Endothelial cell of umbilical vein (primary cell): Measurements from ENCODE around the gene CAMTA2.

Experiments
- EZH2 ChIP-seq: IDR thresholded peaks from 2 replicates; pipeline ENCODE4 v1.6.1; 2012; ENCODE audit warnings: borderline replicate concordance, low read depth, mild to moderate bottlenecking, moderate library complexity, low read length, inconsistent platforms; ENCODE audit not compliant: severe bottlenecking
- JUN ChIP-seq: IDR thresholded peaks from 2 replicates; pipeline ENCODE4 v1.6.1; 2011; ENCODE audit warnings: borderline replicate concordance, low read depth; ENCODE audit not compliant: insufficient read length, insufficient read depth
- POLR2A ChIP-seq: IDR thresholded peaks from 2 replicates; pipeline ENCODE4 v1.6.1; 2012; ENCODE audit warnings: low read depth, mild to moderate bottlenecking, control low read depth, low read length
- POLR2AphosphoS5 ChIP-seq: IDR thresholded peaks from 2 replicates; pipeline ENCODE4 v1.6.1; 2012; ENCODE audit warnings: low read depth, mild to moderate bottlenecking, control low read depth, low read length, moderate library complexity; ENCODE audit not compliant: insufficient read depth
- TF ChIP-seq, protein P1 (sequence below), 2 donors: IDR thresholded peaks; 1 replicate in 1 of 2; 2 replicates in 1 of 2; pipeline ENCODE4 v1.5.1; 2011; ENCODE audit warnings: low read length in 2 of 2, mild to moderate bottlenecking in 2 of 2, moderate library complexity in 2 of 2, control low read depth in 1 of 2, inconsistent platforms in 1 of 2, low read depth in 1 of 2; ENCODE audit not compliant: insufficient read depth in 1 of 2; ENCODE audit errors: extremely low read depth in 1 of 2
- TF ChIP-seq, protein P2 (sequence below): IDR thresholded peaks from 2 replicates; pipeline ENCODE4 v1.6.1; 2011; ENCODE audit not compliant: insufficient read depth, insufficient read length

DNA sequence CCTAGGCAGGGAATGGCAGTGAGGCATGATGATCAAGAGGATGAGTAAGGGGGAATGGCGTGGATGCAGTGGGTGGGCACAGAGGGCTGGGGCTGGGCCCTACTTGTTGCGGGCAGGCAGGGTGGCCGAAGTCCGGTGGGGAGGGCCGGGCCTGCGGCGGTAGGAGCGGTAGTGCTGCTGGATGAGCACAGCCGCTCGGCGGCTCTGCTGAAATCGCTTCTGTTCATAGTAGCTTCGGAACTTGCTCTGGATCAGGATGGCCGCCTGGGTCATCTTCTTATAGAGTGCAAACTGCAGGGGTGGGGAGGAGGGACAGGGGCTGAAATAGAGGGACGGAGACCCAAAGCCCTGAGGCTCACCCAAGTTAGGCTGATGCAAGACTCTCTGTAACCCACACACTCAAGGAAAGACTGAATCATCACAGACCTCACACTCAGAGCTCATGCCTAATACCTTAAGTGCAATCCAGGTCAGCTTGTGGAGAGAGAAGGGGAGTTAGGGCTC, 18.4 kb downstream of the CAMTA2 start:
- no peak for TF ChIP-seq POLR2AphosphoS5
- TF ChIP-seq JUN, result no peak
- TF ChIP-seq, protein P1, sequence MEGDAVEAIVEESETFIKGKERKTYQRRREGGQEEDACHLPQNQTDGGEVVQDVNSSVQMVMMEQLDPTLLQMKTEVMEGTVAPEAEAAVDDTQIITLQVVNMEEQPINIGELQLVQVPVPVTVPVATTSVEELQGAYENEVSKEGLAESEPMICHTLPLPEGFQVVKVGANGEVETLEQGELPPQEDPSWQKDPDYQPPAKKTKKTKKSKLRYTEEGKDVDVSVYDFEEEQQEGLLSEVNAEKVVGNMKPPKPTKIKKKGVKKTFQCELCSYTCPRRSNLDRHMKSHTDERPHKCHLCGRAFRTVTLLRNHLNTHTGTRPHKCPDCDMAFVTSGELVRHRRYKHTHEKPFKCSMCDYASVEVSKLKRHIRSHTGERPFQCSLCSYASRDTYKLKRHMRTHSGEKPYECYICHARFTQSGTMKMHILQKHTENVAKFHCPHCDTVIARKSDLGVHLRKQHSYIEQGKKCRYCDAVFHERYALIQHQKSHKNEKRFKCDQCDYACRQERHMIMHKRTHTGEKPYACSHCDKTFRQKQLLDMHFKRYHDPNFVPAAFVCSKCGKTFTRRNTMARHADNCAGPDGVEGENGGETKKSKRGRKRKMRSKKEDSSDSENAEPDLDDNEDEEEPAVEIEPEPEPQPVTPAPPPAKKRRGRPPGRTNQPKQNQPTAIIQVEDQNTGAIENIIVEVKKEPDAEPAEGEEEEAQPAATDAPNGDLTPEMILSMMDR (IDR thresholded peaks at IDR 0.05; ENCODE audit: extremely low read depth in 1 of 2, insufficient read depth in 1 of 2, low read depth in 1 of 2, low read length in 2 of 2), result no peak
- TF ChIP-seq EZH2, result no peak
- TF ChIP-seq, protein P2, sequence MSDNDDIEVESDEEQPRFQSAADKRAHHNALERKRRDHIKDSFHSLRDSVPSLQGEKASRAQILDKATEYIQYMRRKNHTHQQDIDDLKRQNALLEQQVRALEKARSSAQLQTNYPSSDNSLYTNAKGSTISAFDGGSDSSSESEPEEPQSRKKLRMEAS, result no peak
- TF ChIP-seq POLR2A, result no peak
